T-cell (primary cell): ENCODE data around the gene DCPS. TPM values are rescaled to one million over a fixed set of nuclear protein-coding genes. Genes with fewer than 3 reads are reported as not detected.
"Not testable (repeated sequence)": the region's sequence is repeated elsewhere in the genome, so short reads cannot be mapped to it uniquely, and the experiment has no call there.

Experiments
- ATAC-seq, 4 experiments: fragments of 200-7000 bp in 3 of 4; fragments of 150-1000 bp in 1 of 4; cut with Tn5 transposase; replicated peaks in 1 of 4; 1 replicate in 3 of 4; 2 replicates in 1 of 4; pipeline ENCODE4 v1.10.0; 2021; ENCODE audit warnings: moderate library complexity in 3 of 4, mild to moderate bottlenecking in 2 of 4, moderate number of reproducible peaks in 1 of 4
- CTCF ChIA-PET, 2 donors: fragments of 300-600 bp; sonication (Branson Sonifier 250); formaldehyde crosslinking; loops; one replicate each; lab custom pipeline; 2022; ENCODE audit warnings: antibody characterized with exemption in 2 of 2; lab: Charles Lee
- POLR2A ChIA-PET, 2 donors: fragments of 300-600 bp; sonication (Branson Sonifier 250); formaldehyde crosslinking; loops; one replicate each; lab custom pipeline; 2022; ENCODE audit warnings: antibody characterized with exemption in 2 of 2; lab: Charles Lee
- DNase-seq, 35 experiments: peaks; one replicate each; pipeline versions ENCODE4 v3.0.0 to v3.0.0-alpha.2; 2013 to 2023
- H3K27ac ChIP-seq: one replicate; pipeline ENCODE4 v1.5.1; 2013; ENCODE audit warnings: low read length
- H3K27me3 ChIP-seq, 2 experiments: replicated peaks in 1 of 2; 1 replicate in 1 of 2; 2 replicates in 1 of 2; pipeline versions ENCODE4 v1.6.1 to v1.7.0; 2013; ENCODE audit warnings: low read length in 1 of 2, mixed read lengths in 1 of 2; ENCODE audit not compliant: control insufficient read depth in 2 of 2, insufficient read depth in 2 of 2; ENCODE audit errors: extremely low read depth in 1 of 2
- H3K36me3 ChIP-seq, 2 donors: 1 replicate in 1 of 2; 2 replicates in 1 of 2; pipeline versions ENCODE4 v1.6.1 to v1.7.0; 2013; ENCODE audit warnings: low read length in 1 of 2; ENCODE audit not compliant: control insufficient read depth in 2 of 2, insufficient read depth in 1 of 2; ENCODE audit errors: extremely low read depth in 1 of 2
- H3K4me1 ChIP-seq, 2 experiments: 1 replicate in 1 of 2; 2 replicates in 1 of 2; pipeline versions ENCODE4 v1.6.1 to v1.7.0; 2013; ENCODE audit warnings: low read length in 2 of 2, mixed read lengths in 1 of 2; ENCODE audit not compliant: insufficient read depth in 2 of 2, control insufficient read depth in 1 of 2; ENCODE audit errors: extremely low read depth in 1 of 2
- H3K4me3 ChIP-seq, 2 donors: 1 replicate in 1 of 2; 2 replicates in 1 of 2; pipeline versions ENCODE4 v1.5.1 to v1.7.0; 2013; ENCODE audit warnings: mild to moderate bottlenecking in 2 of 2, low read length in 1 of 2, moderate library complexity in 1 of 2; ENCODE audit not compliant: control insufficient read depth in 1 of 2; ENCODE audit errors: extremely low read depth in 1 of 2
- H3K9me3 ChIP-seq: 2 replicates; pipeline ENCODE4 v1.7.0; 2013
- H3K27ac Mint-ChIP-seq, 2 donors: one replicate each; pipeline ENCODE4 v1.8.0; 2020 to 2021; ENCODE audit warnings: mild to moderate bottlenecking in 2 of 2, mixed read lengths in 2 of 2
- H3K27me3 Mint-ChIP-seq, 2 donors: one replicate each; pipeline ENCODE4 v1.8.0; 2021 to 2022; ENCODE audit warnings: mixed read lengths in 2 of 2
- H3K36me3 Mint-ChIP-seq: one replicate; pipeline ENCODE4 v1.8.0; 2021; ENCODE audit warnings: mixed read lengths
- H3K4me1 Mint-ChIP-seq, 3 donors: one replicate each; pipeline ENCODE4 v1.8.0; 2020 to 2022; ENCODE audit warnings: mixed read lengths in 3 of 3, mild to moderate bottlenecking in 1 of 3
- H3K4me3 Mint-ChIP-seq, 3 donors: one replicate each; pipeline ENCODE4 v1.8.0; 2020 to 2022; ENCODE audit warnings: mild to moderate bottlenecking in 3 of 3, mixed read lengths in 3 of 3, moderate library complexity in 3 of 3
- H3K9me3 Mint-ChIP-seq, 3 donors: one replicate each; pipeline ENCODE4 v1.8.0; 2020 to 2022; ENCODE audit warnings: mixed read lengths in 3 of 3
- WGBS: methylation state at CpG from one replicate; pipeline ENCODE4 v1.1.5; 2013; ENCODE audit warnings: missing lambda C conversion rate; ENCODE audit not compliant: insufficient coverage; 5-methylcytosine and 5-hydroxymethylcytosine counted together
- total RNA-seq, 35 experiments: library from RNA in 6 of 35; stranded (reverse) in 6 of 35; fragments of 120-200 nt in 1 of 35; gene quantifications; one replicate each; pipeline versions ENCODE4 v1.2.1 to v1.2.4 and lab custom pipeline; 2013 to 2026

Gene DCPS
- total RNA-seq, 5 donors from 2014 or later (not counting 1 experiment from before 2014, with no cell fraction given): 12.4 to 23.7 (median 19.8) TPM

GRCh38 chr11:126382641-126383040 lies 78.8 kb downstream of the DCPS start:
- H3K27me3 Mint-ChIP-seq, H3K4me1 ChIP-seq, H3K9me3 ChIP-seq, DNase-seq, ATAC-seq, H3K27ac ChIP-seq, H3K27me3 ChIP-seq, H3K4me3 Mint-ChIP-seq, H3K4me3 ChIP-seq, H3K4me1 Mint-ChIP-seq, H3K36me3 Mint-ChIP-seq, H3K36me3 ChIP-seq, POLR2A ChIA-PET, CTCF ChIA-PET, H3K27ac Mint-ChIP-seq, H3K9me3 Mint-ChIP-seq: not testable (repeated sequence)
- WGBS: 100% methylated on average over 1 of the region's 4 CpGs

- Histone ChIP-seq H3K27me3 (no peaks in the 10 kb centered on the region), H3K27ac (no peak overlapping the region), H3K4me3 (no peak overlapping the region), H3K36me3 (peaks cover 0 to 4% of the 10 kb centered on the region in 2 donors), H3K9me3 (no peaks in the 10 kb centered on the region), H3K4me1 (no peaks in the 10 kb centered on the region)
- H3K36me3 Mint-ChIP-seq: no peaks in the 10 kb centered on the region
- ATAC-seq (no peak), DNase-seq (no peak)
- H3K9me3 Mint-ChIP-seq: no peaks in the 10 kb centered on the region
- no peak overlapping the region for H3K4me3 Mint-ChIP-seq
- H3K27ac Mint-ChIP-seq: no peak overlapping the region
- CTCF ChIA-PET: no interaction called here
- peaks cover 0 to 8% (median 3%) of the 10 kb centered on the region in 3 donors for H3K4me1 Mint-ChIP-seq
- POLR2A ChIA-PET: no interaction called here
- WGBS: 80% methylated on average over 12 of the region's 20 CpGs
- H3K27me3 Mint-ChIP-seq: no peaks in the 10 kb centered on the region
These were observed 79.8 kb downstream of the DCPS start for GRCh38 chr11:126383339-126384335.

- Mint-ChIP-seq H3K4me3 (no peak overlapping the region), H3K4me1 (peaks cover 0 to 8% (median 3%) of the 10 kb centered on the region in 3 donors), H3K9me3 (no peaks in the 10 kb centered on the region), H3K27ac (no peak overlapping the region), H3K27me3 (no peaks in the 10 kb centered on the region), H3K36me3 (no peaks in the 10 kb centered on the region)
- Histone ChIP-seq H3K4me3 (no peak overlapping the region), H3K27ac (no peak overlapping the region), H3K4me1 (no peaks in the 10 kb centered on the region), H3K27me3 (no peaks in the 10 kb centered on the region), H3K9me3 (no peaks in the 10 kb centered on the region), H3K36me3 (peaks cover 0 to 4% of the 10 kb centered on the region in 2 donors)
- ChIA-PET POLR2A (no interaction called here), CTCF (interaction anchor here in 1 of 2 donors (0.7 kb wide), 1 partner anchor 64 kb away, joined by 4 read pairs; no protein-coding TSS in a partner anchor)
- WGBS: 93% methylated on average over 5 of the region's 9 CpGs
- ATAC-seq: no peak
- no peak for DNase-seq
These were observed 80.7 kb downstream of the DCPS start for GRCh38 chr11:126384449-126385070.

GRCh38 chr11:126385991-126386728 lies 82.3 kb downstream of the DCPS start:
- Histone ChIP-seq H3K36me3 (no peaks in the 10 kb centered on the region), H3K9me3 (no peaks in the 10 kb centered on the region), H3K4me3 (no peak overlapping the region), H3K27me3 (no peaks in the 10 kb centered on the region), H3K27ac (no peak overlapping the region), H3K4me1 (no peaks in the 10 kb centered on the region)
- H3K4me1 Mint-ChIP-seq: peaks cover 0 to 8% (median 3%) of the 10 kb centered on the region in 3 donors
- no peaks in the 10 kb centered on the region for H3K9me3 Mint-ChIP-seq
- no peaks in the 10 kb centered on the region for H3K27me3 Mint-ChIP-seq
- ChIA-PET CTCF (no interaction called here), POLR2A (no interaction called here)
- ATAC-seq: no peak
- no peak for DNase-seq
- no peak overlapping the region for H3K4me3 Mint-ChIP-seq
- H3K36me3 Mint-ChIP-seq: no peaks in the 10 kb centered on the region
- WGBS: 89% methylated on average over 6 of the region's 8 CpGs
- H3K27ac Mint-ChIP-seq: no peak overlapping the region

GRCh38 chr11:126386729-126387071 lies 82.8 kb downstream of the DCPS start:
- ATAC-seq, H3K4me3 Mint-ChIP-seq, DNase-seq, H3K4me1 ChIP-seq, CTCF ChIA-PET, H3K9me3 Mint-ChIP-seq, H3K27me3 Mint-ChIP-seq, POLR2A ChIA-PET, H3K27me3 ChIP-seq, H3K4me3 ChIP-seq, H3K27ac ChIP-seq, H3K9me3 ChIP-seq, H3K27ac Mint-ChIP-seq, H3K4me1 Mint-ChIP-seq, H3K36me3 Mint-ChIP-seq, H3K36me3 ChIP-seq: not testable (repeated sequence)
- 60% methylated on average over 1 of the region's 5 CpGs for whole genome bisulfite sequencing

DNA sequence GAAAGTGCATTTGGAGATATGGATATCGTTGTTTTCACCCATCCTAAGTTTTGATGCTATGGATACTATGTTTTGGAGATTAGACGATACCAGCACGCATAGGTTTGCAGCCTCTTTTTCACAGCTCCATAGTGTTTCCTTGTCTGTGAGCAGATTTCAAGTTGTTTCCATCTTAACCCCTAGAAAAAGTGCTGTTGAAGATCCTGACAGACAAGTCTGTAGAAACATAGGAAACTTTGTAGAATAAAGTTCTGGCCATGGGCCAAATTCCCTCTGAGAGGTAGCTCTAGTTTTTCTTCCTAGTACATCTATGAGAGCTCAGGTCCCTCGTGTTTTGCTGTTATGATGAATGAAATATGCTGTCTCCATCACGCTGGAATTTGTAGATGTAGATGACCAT lies 84.0 kb downstream of the DCPS start:
- no peak overlapping the region for H3K4me3 Mint-ChIP-seq
- H3K27ac ChIP-seq: no peak overlapping the region
- POLR2A ChIA-PET: no interaction called here
- H3K4me1 Mint-ChIP-seq: peaks cover 4 to 13% (median 6%) of the 10 kb centered on the region in 3 donors
- H3K27me3 ChIP-seq: no peaks in the 10 kb centered on the region
- DNase-seq (no peak), ATAC-seq (no peak)
- WGBS: no CpG with 5 or more reads among the region's 5 CpGs
- no peaks in the 10 kb centered on the region for H3K36me3 Mint-ChIP-seq
- no peaks in the 10 kb centered on the region for H3K4me1 ChIP-seq
- H3K27me3 Mint-ChIP-seq: no peaks in the 10 kb centered on the region
- no peaks in the 10 kb centered on the region for H3K9me3 Mint-ChIP-seq
- H3K36me3 ChIP-seq: no peaks in the 10 kb centered on the region
- H3K4me3 ChIP-seq: no peak overlapping the region
- no peak overlapping the region for H3K27ac Mint-ChIP-seq
- no peaks in the 10 kb centered on the region for H3K9me3 ChIP-seq
- CTCF ChIA-PET: no interaction called here
